Naive thymus-derived CD4-positive, alpha-beta T cell (primary cell): ENCODE measurements around the gene KLF16. TPM values are rescaled to one million over a fixed set of nuclear protein-coding genes. Genes with fewer than 3 reads are reported as not detected.

Experiments
- ATAC-seq: fragments of 150-1000 bp; cut with Tn5 transposase; 2 replicates; pipeline ENCODE4 v1.10.0; 2021; ENCODE audit warnings: mild to moderate bottlenecking, moderate library complexity
- CTCF ChIA-PET: fragments of 350-600 bp; sonication (Branson Sonifier 250); formaldehyde crosslinking; loops from one replicate; lab custom pipeline; 2021; ENCODE audit warnings: antibody characterized with exemption; lab: Charles Lee
- POLR2A ChIA-PET: fragments of 350-600 bp; sonication (Branson Sonifier 250); formaldehyde crosslinking; loops from one replicate; lab custom pipeline; 2021; ENCODE audit warnings: antibody characterized with exemption, inconsistent platforms; lab: Charles Lee
- DNase-seq, 9 donors: peaks; one replicate each; pipeline versions ENCODE4 v3.0.0 to v3.0.0-alpha.2; 2020 to 2022; ENCODE audit warnings: mixed read lengths in 1 of 9
- H3K27ac ChIP-seq: one replicate; pipeline ENCODE4 v1.7.0; 2013; ENCODE audit warnings: mild to moderate bottlenecking, low read depth, low read length, moderate library complexity
- H3K27me3 ChIP-seq, 2 donors: one replicate each; pipeline ENCODE4 v1.7.0; 2013; ENCODE audit warnings: low read length in 2 of 2, mild to moderate bottlenecking in 2 of 2, moderate library complexity in 2 of 2; ENCODE audit not compliant: control insufficient read depth in 2 of 2, insufficient read depth in 2 of 2
- H3K36me3 ChIP-seq, 3 experiments: 1 replicate in 2 of 3; 2 replicates in 1 of 3; pipeline ENCODE4 v1.7.0; 2013; ENCODE audit warnings: low read length in 3 of 3, mild to moderate bottlenecking in 3 of 3, moderate library complexity in 1 of 3; ENCODE audit not compliant: insufficient read depth in 3 of 3, control insufficient read depth in 2 of 3
- H3K4me1 ChIP-seq, 2 donors: one replicate each; pipeline ENCODE4 v1.7.0; 2013; ENCODE audit warnings: low read length in 2 of 2, mild to moderate bottlenecking in 2 of 2, moderate library complexity in 1 of 2; ENCODE audit not compliant: control insufficient read depth in 2 of 2, insufficient read depth in 2 of 2
- H3K4me3 ChIP-seq: 2 replicates; pipeline ENCODE4 v1.7.0; 2013; ENCODE audit warnings: mild to moderate bottlenecking, low read length
- H3K9me3 ChIP-seq, 3 experiments: 1 replicate in 2 of 3; 2 replicates in 1 of 3; pipeline ENCODE4 v1.7.0; 2013; ENCODE audit warnings: low read length in 3 of 3; ENCODE audit not compliant: control insufficient read depth in 2 of 3
- H3K27ac Mint-ChIP-seq, 9 donors: one replicate each; pipeline ENCODE4 v1.8.0; 2020 to 2022; ENCODE audit warnings: mixed read lengths in 9 of 9, mild to moderate bottlenecking in 8 of 9, moderate library complexity in 5 of 9, inconsistent platforms in 2 of 9
- H3K27me3 Mint-ChIP-seq, 5 donors: one replicate each; pipeline ENCODE4 v1.8.0; 2021 to 2022; ENCODE audit warnings: mixed read lengths in 5 of 5, mild to moderate bottlenecking in 1 of 5
- H3K36me3 Mint-ChIP-seq, 5 donors: one replicate each; pipeline ENCODE4 v1.8.0; 2020 to 2022; ENCODE audit warnings: mixed read lengths in 5 of 5, mild to moderate bottlenecking in 3 of 5, inconsistent platforms in 1 of 5
- H3K4me1 Mint-ChIP-seq, 7 donors: one replicate each; pipeline ENCODE4 v1.8.0; 2020 to 2022; ENCODE audit warnings: mixed read lengths in 7 of 7, mild to moderate bottlenecking in 3 of 7, inconsistent platforms in 1 of 7
- H3K4me3 Mint-ChIP-seq, 10 donors: one replicate each; pipeline ENCODE4 v1.8.0; 2020 to 2022; ENCODE audit warnings: mild to moderate bottlenecking in 10 of 10, mixed read lengths in 10 of 10, moderate library complexity in 6 of 10, inconsistent platforms in 2 of 10
- H3K9me3 Mint-ChIP-seq, 11 donors: one replicate each; pipeline ENCODE4 v1.8.0; 2020 to 2022; ENCODE audit warnings: mixed read lengths in 11 of 11, mild to moderate bottlenecking in 4 of 11, inconsistent platforms in 1 of 11, moderate library complexity in 1 of 11
- intact Hi-C, 2 donors: fragments of 100-400 bp; cut with micrococcal nuclease; formaldehyde crosslinking; loops; one replicate each; pipeline ENCODE4 v1.15.1; 2023
- polyA plus RNA-seq, 2 donors: library from polyadenylated mRNA; unstranded; fragments of 300-500 nt; fragmentation: Illumina TruSeq; gene quantifications; one replicate each; pipeline ENCODE4 v1.2.3, GENCODE V29; 2021
- total RNA-seq, 6 experiments: library from RNA in 5 of 6; stranded (reverse) in 5 of 6; gene quantifications; 1 replicate in 5 of 6; 2 replicates in 1 of 6; pipeline ENCODE4 v1.2.3 and lab custom pipeline; 2021 to 2026

The KLF16 gene
- total and polyA plus RNA-seq, 7 experiments from 2014 or later: 0.41 to 65.2 (median 20.8) TPM

- Histone ChIP-seq H3K36me3 (peaks cover 0 to 3% (median 0%) of the 10 kb centered on the region in 3 experiments), H3K27me3 (no peaks in the 10 kb centered on the region), H3K4me1 (peaks cover 19 to 52% of the 10 kb centered on the region in 2 donors), H3K27ac (peak overlapping the region; percentile 93), H3K4me3 (no peak overlapping the region), H3K9me3 (no peaks in the 10 kb centered on the region)
- intact Hi-C loops: loop anchor here (5.0 kb wide), 4 partner anchors 191 to 926 kb away; partner anchors contain the start of genes AP3D1 (in 1 of the 2), MKNK2 (in 1 of the 2) and THOP1 (in 1 of the 2)
- Mint-ChIP-seq H3K36me3 (no peaks in the 10 kb centered on the region), H3K27ac (peak overlapping the region; percentile 52 to 98 (median 95)), H3K4me1 (peaks cover 6 to 46% (median 38%) of the 10 kb centered on the region in 7 donors), H3K9me3 (peaks cover 0 to 2% (median 0%) of the 10 kb centered on the region in 11 donors), H3K4me3 (peak overlapping the region; percentile 89 to 100 (median 93)), H3K27me3 (no peaks in the 10 kb centered on the region)
- no peak for ATAC-seq
- peak in 1 of 9 donors; percentile 33 for DNase-seq
- ChIA-PET POLR2A (interaction anchor here (1.1 to 1.6 kb wide), 3 partner anchors 9 to 81 kb away, joined by 3 to 5 read pairs (median 4); partner anchors contain the start of gene ABHD17A), CTCF (no interaction called here)
These were observed 2.4 kb downstream of the KLF16 start for GRCh38 chr19:1860821-1861598.

GRCh38 chr19:1860042-1860775 lies 3.2 kb downstream of the KLF16 start:
- intact Hi-C loops: loop anchor here (5.0 kb wide), 4 partner anchors 192 to 927 kb away; partner anchors contain the start of genes AP3D1 (in 1 of the 2), MKNK2 (in 1 of the 2) and THOP1 (in 1 of the 2)
- Mint-ChIP-seq H3K9me3 (peaks cover 0 to 2% (median 0%) of the 10 kb centered on the region in 11 donors), H3K36me3 (no peaks in the 10 kb centered on the region), H3K27ac (peak overlapping the region in 8 of 9 donors; percentile 46 to 98 (median 84)), H3K27me3 (no peaks in the 10 kb centered on the region), H3K4me3 (peak overlapping the region in 6 of 10 donors; percentile 34 to 93 (median 54)), H3K4me1 (peaks cover 6 to 54% (median 37%) of the 10 kb centered on the region in 7 donors)
- Histone ChIP-seq H3K4me1 (peaks cover 26 to 56% of the 10 kb centered on the region in 2 donors), H3K4me3 (no peak overlapping the region), H3K9me3 (no peaks in the 10 kb centered on the region), H3K27me3 (no peaks in the 10 kb centered on the region), H3K27ac (peak overlapping the region; percentile 93), H3K36me3 (peaks cover 0 to 3% (median 0%) of the 10 kb centered on the region in 3 experiments)
- ChIA-PET POLR2A (interaction anchor here (1.1 to 1.6 kb wide), 3 partner anchors 8 to 82 kb away, joined by 3 to 5 read pairs (median 4); partner anchors contain the start of gene ABHD17A), CTCF (no interaction called here)
- DNase-seq (peak in 7 of 9 donors; percentile 68 to 82 (median 77)), ATAC-seq (no peak)

GRCh38 chr19:1859331-1859781 lies 4.0 kb downstream of the KLF16 start:
- no peaks in the 10 kb centered on the region for H3K9me3 ChIP-seq
- peak overlapping the region; percentile 93 for H3K27ac ChIP-seq
- no peaks in the 10 kb centered on the region for H3K36me3 Mint-ChIP-seq
- peaks cover 0 to 3% (median 0%) of the 10 kb centered on the region in 3 experiments for H3K36me3 ChIP-seq
- H3K4me3 Mint-ChIP-seq: peak overlapping the region in 9 of 10 donors; percentile 20 to 93 (median 52)
- ATAC-seq: no peak
- peaks cover 0 to 2% (median 0%) of the 10 kb centered on the region in 11 donors for H3K9me3 Mint-ChIP-seq
- ChIA-PET POLR2A (interaction anchor here (0.6 kb wide), 1 partner anchor 123 kb away, joined by 3 read pairs; no protein-coding TSS in a partner anchor), CTCF (no interaction called here)
- DNase-seq: no peak
- H3K27me3 ChIP-seq: no peaks in the 10 kb centered on the region
- no peaks in the 10 kb centered on the region for H3K27me3 Mint-ChIP-seq
- peak overlapping the region; percentile 56 to 98 (median 92) for H3K27ac Mint-ChIP-seq
- peaks cover 30 to 64% of the 10 kb centered on the region in 2 donors for H3K4me1 ChIP-seq
- peaks cover 6 to 62% (median 45%) of the 10 kb centered on the region in 7 donors for H3K4me1 Mint-ChIP-seq
- intact Hi-C loops: loop anchor here in 1 of 2 donors (10.0 kb wide), 1 partner anchor 595 kb away; the partner anchor contains the start of gene CIRBP
- H3K4me3 ChIP-seq: no peak overlapping the region

- ATAC-seq (no peak), DNase-seq (no peak)
- Mint-ChIP-seq H3K27me3 (no peaks in the 10 kb centered on the region), H3K27ac (peak overlapping the region; percentile 56 to 98 (median 92)), H3K36me3 (no peaks in the 10 kb centered on the region), H3K4me1 (peaks cover 6 to 63% (median 46%) of the 10 kb centered on the region in 7 donors), H3K9me3 (peaks cover 0 to 2% (median 0%) of the 10 kb centered on the region in 11 donors), H3K4me3 (peak overlapping the region in 8 of 10 donors; percentile 20 to 88 (median 65))
- Histone ChIP-seq H3K4me1 (peaks cover 31 to 72% of the 10 kb centered on the region in 2 donors), H3K36me3 (peaks cover 0 to 3% (median 0%) of the 10 kb centered on the region in 3 experiments), H3K27me3 (no peaks in the 10 kb centered on the region), H3K27ac (peak overlapping the region; percentile 93), H3K4me3 (no peak overlapping the region), H3K9me3 (no peaks in the 10 kb centered on the region)
- intact Hi-C loops: loop anchor here in 1 of 2 donors (10.0 kb wide), 1 partner anchor 594 kb away; the partner anchor contains the start of gene CIRBP
- CTCF ChIA-PET: interaction anchor here (1.3 kb wide), 1 partner anchor 18 kb away, joined by 3 read pairs; no protein-coding TSS in a partner anchor
- POLR2A ChIA-PET: interaction anchor here (0.6 to 2.3 kb wide), 5 partner anchors 9 to 123 kb away, joined by 3 to 7 read pairs (median 3); partner anchors contain the start of gene ABHD17A
These were observed 4.8 kb downstream of the KLF16 start for GRCh38 chr19:1858412-1859081.

- H3K27me3 Mint-ChIP-seq: no peaks in the 10 kb centered on the region
- peaks cover 0 to 2% (median 0%) of the 10 kb centered on the region in 11 donors for H3K9me3 Mint-ChIP-seq
- ATAC-seq (no peak), DNase-seq (no peak)
- H3K36me3 Mint-ChIP-seq: peaks cover 0 to 2% (median 0%) of the 10 kb centered on the region in 5 donors
- H3K27ac Mint-ChIP-seq: peak overlapping the region; percentile 56 to 98 (median 92)
- H3K4me3 Mint-ChIP-seq: peak overlapping the region; percentile 48 to 88 (median 68)
- Histone ChIP-seq H3K27me3 (no peaks in the 10 kb centered on the region), H3K27ac (peak overlapping the region; percentile 93), H3K9me3 (no peaks in the 10 kb centered on the region), H3K36me3 (peaks cover 0 to 3% (median 0%) of the 10 kb centered on the region in 3 experiments), H3K4me3 (no peak overlapping the region), H3K4me1 (peaks cover 37 to 80% of the 10 kb centered on the region in 2 donors)
- ChIA-PET CTCF (interaction anchor here (0.7 to 1.3 kb wide), 4 partner anchors 9 to 44 kb away, joined by 3 to 4 read pairs (median 3); no protein-coding TSS in a partner anchor), POLR2A (interaction anchor here (0.7 to 2.8 kb wide), 12 partner anchors 9 to 618 kb away, joined by 3 to 21 read pairs (median 4); partner anchors contain the start of genes ABHD17A, AP3D1 and GADD45B)
- peaks cover 10 to 71% (median 53%) of the 10 kb centered on the region in 7 donors for H3K4me1 Mint-ChIP-seq
- intact Hi-C loops: loop anchor here in 1 of 2 donors (10.0 kb wide), 1 partner anchor 593 kb away; the partner anchor contains the start of gene CIRBP
These were observed 5.6 kb downstream of the KLF16 start for GRCh38 chr19:1857648-1858326.
